A549 (cell line): ENCODE data around the gene ETF1.

Experiments used
- CBX2 ChIP-seq: fragments of 200-600 bp; sonication (generic); IDR thresholded peaks from 2 replicates; pipeline ENCODE4 v1.6.1; 2016; ENCODE audit warnings: low read depth, mild to moderate bottlenecking, borderline replicate concordance
- CBX8 ChIP-seq: fragments of 200-600 bp; sonication (generic); IDR thresholded peaks from 2 replicates; pipeline ENCODE4 v1.6.1; 2016
- EHMT2 ChIP-seq: fragments of 200-600 bp; sonication (generic); IDR thresholded peaks from 2 replicates; pipeline ENCODE4 v1.6.1; 2016; ENCODE audit warnings: antibody characterized with exemption, low read depth, mild to moderate bottlenecking, moderate library complexity
- EP300 ChIP-seq, 2 experiments: fragments of >200 bp; sonication (Bioruptor Twin); formaldehyde crosslinking; IDR thresholded peaks; 2 replicates in 1 of 2; 3 replicates in 1 of 2; pipeline ENCODE4 v1.6.1; 2016 to 2017
- FOSB ChIP-seq: fragments of 250-450 bp; sonication (Bioruptor Pico); IDR thresholded peaks from 2 replicates; pipeline ENCODE4 v1.5.0; 2020; ENCODE audit warnings: mild to moderate bottlenecking, moderate library complexity
- FOSL2 ChIP-seq, 2 experiments: fragments of 450-650 bp in 1 of 2; fragments of >200 bp in 1 of 2; sonication (Bioruptor Twin) in 1 of 2; formaldehyde crosslinking; IDR thresholded peaks; 2 replicates each; pipeline versions ENCODE4 v1.5.0 to v1.6.1; 2016 to 2020; ENCODE audit warnings: mild to moderate bottlenecking in 1 of 2, moderate library complexity in 1 of 2
- KDM1A ChIP-seq: fragments of 200-600 bp; sonication (generic); IDR thresholded peaks from 2 replicates; pipeline ENCODE4 v1.6.1; 2016; ENCODE audit warnings: low read depth, mild to moderate bottlenecking
- POLR2A ChIP-seq: IDR thresholded peaks from 2 replicates; pipeline ENCODE4 v1.6.1; 2012; ENCODE audit warnings: mild to moderate bottlenecking, low read length
- RAD21 ChIP-seq, 2 experiments: fragments of >200 bp in 1 of 2; sonication (Bioruptor Twin) in 1 of 2; formaldehyde crosslinking in 1 of 2; IDR thresholded peaks in 1 of 2; conservative IDR thresholded peaks in 1 of 2; 2 replicates in 1 of 2; 3 replicates in 1 of 2; pipeline ENCODE4 v1.6.1; 2012 to 2018; ENCODE audit warnings: inconsistent platforms in 1 of 2
- RCOR1 ChIP-seq: fragments of 150-350 bp; IDR thresholded peaks from 2 replicates; pipeline ENCODE4 v1.6.1; 2014; ENCODE audit warnings: antibody characterized with exemption, low read length, low read depth
- RFX5 ChIP-seq: fragments of 450-650 bp; IDR thresholded peaks from 2 replicates; pipeline ENCODE4 v1.7.1; 2014; ENCODE audit warnings: antibody characterized with exemption, mild to moderate bottlenecking, moderate library complexity
- ZFP36 ChIP-seq: fragments of 450-650 bp; IDR thresholded peaks from 2 replicates; pipeline ENCODE4 v1.6.1; 2014; ENCODE audit warnings: borderline replicate concordance; ENCODE audit not compliant: partially characterized antibody
- TF ChIP-seq, protein P1 (sequence below): fragments of >200 bp; sonication (Bioruptor Twin); formaldehyde crosslinking; IDR thresholded peaks from 3 replicates; pipeline ENCODE4 v1.5.1; 2016
- TF ChIP-seq, protein P2 (sequence below): IDR thresholded peaks from 2 replicates; pipeline ENCODE4 v1.6.1; 2012

DNA sequence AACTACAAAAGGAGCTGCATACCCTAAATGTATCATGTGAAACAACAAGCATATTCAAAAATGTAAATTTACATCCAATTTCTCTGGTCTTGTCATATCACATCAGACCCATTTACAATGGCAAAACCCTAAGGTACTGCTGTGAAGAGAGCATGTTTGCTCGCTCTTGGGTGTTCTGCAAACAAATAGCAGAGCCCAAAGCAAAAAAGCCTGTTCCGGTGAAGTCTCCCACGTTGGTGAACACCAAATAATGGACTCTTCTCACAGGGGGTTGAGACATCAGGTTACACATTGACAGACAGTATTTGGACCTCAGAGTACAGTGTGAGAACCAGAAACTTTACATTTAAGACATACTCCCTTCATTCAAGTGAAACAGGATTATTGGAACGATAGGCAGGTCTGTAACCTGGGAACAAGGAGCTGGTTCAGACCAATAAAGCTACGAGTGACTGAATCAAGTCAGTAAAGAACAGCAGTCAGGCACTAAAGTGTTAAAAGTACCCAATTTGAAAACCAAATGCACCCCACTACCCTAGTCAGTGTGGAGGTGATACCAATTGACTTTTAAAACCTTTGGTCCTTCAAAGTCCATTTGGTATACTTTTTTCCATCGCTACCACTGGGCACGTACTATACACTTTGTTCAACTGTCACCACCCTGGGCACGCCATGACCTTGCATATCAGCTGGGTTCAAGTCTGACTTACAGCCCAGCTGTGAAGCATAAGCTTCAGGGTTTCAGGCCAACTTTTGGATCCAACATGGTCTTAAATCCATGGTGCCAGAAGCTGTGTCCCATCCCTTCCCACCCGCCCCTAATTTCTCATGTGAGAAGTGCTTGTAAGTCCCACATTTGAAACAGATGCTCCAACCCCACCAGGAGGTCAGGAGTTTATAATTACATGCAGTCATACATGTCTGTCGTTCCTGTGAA lies 36.4 kb downstream of the ETF1 start:
- TF ChIP-seq POLR2A (no peak), RCOR1 (no peak), FOSL2 (IDR thresholded peaks at IDR 0.05) (no peak), FOSL2 (CRISPR knock-in tag; IDR thresholded peaks at IDR 0.05) (no peak), EP300 (IDR thresholded peaks at IDR 0.05) (no peak), ZFP36 (no peak), KDM1A (no peak), RFX5 (no peak), EHMT2 (no peak), FOSB (no peak), CBX8 (no peak), RAD21 (conservative IDR thresholded peaks at IDR 0.05 in 1 of 2, IDR thresholded peaks at IDR 0.05 in 1 of 2) (no peak), CBX2 (no peak)
- TF ChIP-seq, protein P1, sequence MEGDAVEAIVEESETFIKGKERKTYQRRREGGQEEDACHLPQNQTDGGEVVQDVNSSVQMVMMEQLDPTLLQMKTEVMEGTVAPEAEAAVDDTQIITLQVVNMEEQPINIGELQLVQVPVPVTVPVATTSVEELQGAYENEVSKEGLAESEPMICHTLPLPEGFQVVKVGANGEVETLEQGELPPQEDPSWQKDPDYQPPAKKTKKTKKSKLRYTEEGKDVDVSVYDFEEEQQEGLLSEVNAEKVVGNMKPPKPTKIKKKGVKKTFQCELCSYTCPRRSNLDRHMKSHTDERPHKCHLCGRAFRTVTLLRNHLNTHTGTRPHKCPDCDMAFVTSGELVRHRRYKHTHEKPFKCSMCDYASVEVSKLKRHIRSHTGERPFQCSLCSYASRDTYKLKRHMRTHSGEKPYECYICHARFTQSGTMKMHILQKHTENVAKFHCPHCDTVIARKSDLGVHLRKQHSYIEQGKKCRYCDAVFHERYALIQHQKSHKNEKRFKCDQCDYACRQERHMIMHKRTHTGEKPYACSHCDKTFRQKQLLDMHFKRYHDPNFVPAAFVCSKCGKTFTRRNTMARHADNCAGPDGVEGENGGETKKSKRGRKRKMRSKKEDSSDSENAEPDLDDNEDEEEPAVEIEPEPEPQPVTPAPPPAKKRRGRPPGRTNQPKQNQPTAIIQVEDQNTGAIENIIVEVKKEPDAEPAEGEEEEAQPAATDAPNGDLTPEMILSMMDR = no peak
- TF ChIP-seq, protein P2, sequence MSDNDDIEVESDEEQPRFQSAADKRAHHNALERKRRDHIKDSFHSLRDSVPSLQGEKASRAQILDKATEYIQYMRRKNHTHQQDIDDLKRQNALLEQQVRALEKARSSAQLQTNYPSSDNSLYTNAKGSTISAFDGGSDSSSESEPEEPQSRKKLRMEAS = no peak
